H1 (cell line): ENCODE data around the gene PBLD. TPM values are rescaled to one million over a fixed set of nuclear protein-coding genes. Genes with fewer than 3 reads are reported as not detected.

Source experiments
- CTCF ChIA-PET: fragments of 300-600 bp; sonication (Branson Sonifier 250); formaldehyde crosslinking; loops from one replicate; lab custom pipeline; 2021; ENCODE audit not compliant: partially characterized antibody; lab: Charles Lee
- POLR2A ChIA-PET: fragments of 300-600 bp; sonication (Branson Sonifier 250); formaldehyde crosslinking; loops from one replicate; lab custom pipeline; 2021; ENCODE audit warnings: inconsistent platforms; ENCODE audit not compliant: partially characterized antibody; lab: Charles Lee
- DNase-seq, 2 experiments: peaks; one replicate each; pipeline versions ENCODE4 v3.0.0 to v3.0.0-alpha.2; 2010 to 2022; ENCODE audit warnings: low spot score in 2 of 2, low read depth in 1 of 2, mixed read lengths in 1 of 2
- FAIRE-seq: peaks from 2 replicates; lab custom pipeline; 2011; peaks lifted over from hg19 to GRCh38; lab: Jason Lieb, UNC
- H2AFZ ChIP-seq: 2 replicates; pipeline ENCODE4 v1.8.1; 2012; ENCODE audit warnings: low read length, inconsistent platforms
- H2AK5ac ChIP-seq: 2 replicates; pipeline ENCODE4 v1.6.1; 2013; ENCODE audit warnings: low read depth, low read length
- H2BK120ac ChIP-seq: replicated peaks from 2 replicates; pipeline ENCODE3; 2013; ENCODE audit warnings: low read depth, low read length, inconsistent platforms
- H2BK12ac ChIP-seq: 2 replicates; pipeline ENCODE4 v1.6.1; 2013; ENCODE audit warnings: low read depth, low read length
- H2BK15ac ChIP-seq: 2 replicates; pipeline ENCODE4 v1.6.1; 2013; ENCODE audit warnings: low read length
- H2BK20ac ChIP-seq: 2 replicates; pipeline ENCODE4 v1.6.1; 2013; ENCODE audit warnings: low read length
- H2BK5ac ChIP-seq: 2 replicates; pipeline ENCODE4 v1.6.1; 2013; ENCODE audit warnings: low read depth, low read length
- H3K14ac ChIP-seq: 2 replicates; pipeline ENCODE4 v1.6.1; 2013; ENCODE audit warnings: inconsistent platforms; ENCODE audit not compliant: insufficient read length
- H3K18ac ChIP-seq: 2 replicates; pipeline ENCODE4 v1.6.1; 2013; ENCODE audit warnings: low read length; ENCODE audit errors: extremely low read depth
- H3K23ac ChIP-seq: 2 replicates; pipeline ENCODE4 v1.6.1; 2013; ENCODE audit warnings: inconsistent platforms; ENCODE audit not compliant: insufficient read length
- H3K23me2 ChIP-seq: 2 replicates; pipeline ENCODE4 v1.6.1; 2013; ENCODE audit warnings: low read depth, low read length
- H3K27ac ChIP-seq: 2 replicates; pipeline ENCODE4 v1.6.1; 2011; ENCODE audit warnings: low read depth, low read length, inconsistent platforms
- H3K27me3 ChIP-seq, 4 experiments: replicated peaks in 1 of 4; 1 replicate in 1 of 4; 2 replicates in 3 of 4; pipeline versions ENCODE4 v1.6.1 to v1.8.1; 2011 to 2013; ENCODE audit warnings: low read length in 3 of 4, mild to moderate bottlenecking in 3 of 4, inconsistent platforms in 2 of 4, mixed read lengths in 2 of 4, moderate library complexity in 1 of 4; ENCODE audit not compliant: control insufficient read depth in 3 of 4, insufficient read depth in 3 of 4; ENCODE audit errors: extremely low read depth in 1 of 4
- H3K36me3 ChIP-seq, 4 experiments: 2 replicates each; pipeline versions ENCODE4 v1.6.1 to v1.8.1; 2011 to 2013; ENCODE audit warnings: mild to moderate bottlenecking in 4 of 4, low read length in 3 of 4, moderate library complexity in 2 of 4, control low read depth in 1 of 4, inconsistent platforms in 1 of 4; ENCODE audit not compliant: insufficient read depth in 4 of 4, control insufficient read depth in 2 of 4
- H3K4ac ChIP-seq: replicated peaks from 2 replicates; pipeline ENCODE3; 2013; ENCODE audit warnings: low read length, low read depth, mixed read lengths, inconsistent platforms; ENCODE audit not compliant: insufficient read length
- H3K4me1 ChIP-seq, 4 experiments: replicated peaks in 1 of 4; 1 replicate in 1 of 4; 2 replicates in 3 of 4; pipeline versions ENCODE4 v1.6.1 to v1.8.1; 2011 to 2013; ENCODE audit warnings: low read length in 3 of 4, inconsistent platforms in 2 of 4, mixed read lengths in 1 of 4; ENCODE audit not compliant: insufficient read depth in 4 of 4, control insufficient read depth in 3 of 4
- H3K4me2 ChIP-seq, 2 experiments: 2 replicates each; pipeline versions ENCODE4 v1.6.1 to v1.8.1; 2011 to 2013; ENCODE audit warnings: low read depth in 2 of 2, low read length in 2 of 2, control low read depth in 1 of 2, inconsistent platforms in 1 of 2, mild to moderate bottlenecking in 1 of 2; ENCODE audit not compliant: insufficient read depth in 1 of 2
- H3K4me3 ChIP-seq, 4 experiments: fragments of 200-600, 300-600 bp in 1 of 4; sonication (generic), shearing (Covaris generic), sonication (Bioruptor Twin) in 1 of 4; 2 replicates each; pipeline versions ENCODE4 v1.5.1 to v1.8.1; 2011 to 2016; ENCODE audit warnings: low read length in 4 of 4, low read depth in 3 of 4, control low read depth in 2 of 4, inconsistent platforms in 2 of 4, mild to moderate bottlenecking in 2 of 4, mixed read lengths in 1 of 4, moderate library complexity in 1 of 4; ENCODE audit not compliant: insufficient read depth in 2 of 4; ENCODE audit errors: extremely low read depth in 1 of 4
- H3K56ac ChIP-seq: replicated peaks from 2 replicates; pipeline ENCODE3; 2013; ENCODE audit warnings: low read depth, mild to moderate bottlenecking, mixed read lengths, low read length, inconsistent platforms; ENCODE audit not compliant: insufficient read length
- H3K79me1 ChIP-seq: 2 replicates; pipeline ENCODE4 v1.6.1; 2013; ENCODE audit warnings: low read depth, low read length, control low read depth
- H3K79me2 ChIP-seq, 2 experiments: 2 replicates each; pipeline versions ENCODE4 v1.6.1 to v1.8.1; 2012 to 2013; ENCODE audit warnings: low read length in 2 of 2, mild to moderate bottlenecking in 2 of 2, inconsistent platforms in 1 of 2; ENCODE audit not compliant: insufficient read depth in 2 of 2, control insufficient read depth in 1 of 2
- H3K9ac ChIP-seq, 4 experiments: replicated peaks in 1 of 4; 1 replicate in 1 of 4; 2 replicates in 3 of 4; pipeline versions ENCODE4 v1.6.1 to v1.8.1; 2011 to 2013; ENCODE audit warnings: low read depth in 3 of 4, low read length in 3 of 4, control low read depth in 2 of 4, mild to moderate bottlenecking in 2 of 4, moderate library complexity in 2 of 4, inconsistent platforms in 1 of 4; ENCODE audit errors: extremely low read depth in 1 of 4
- H3K9me3 ChIP-seq, 2 experiments: 2 replicates each; pipeline versions ENCODE4 v1.6.1 to v1.8.1; 2012 to 2013; ENCODE audit warnings: mild to moderate bottlenecking in 2 of 2, moderate library complexity in 2 of 2, control low read depth in 1 of 2, inconsistent platforms in 1 of 2, low read depth in 1 of 2, low read length in 1 of 2, mixed read lengths in 1 of 2; ENCODE audit not compliant: insufficient read depth in 2 of 2
- H4K20me1 ChIP-seq, 2 experiments: replicated peaks in 1 of 2; 2 replicates each; pipeline versions ENCODE3 to v1.8.1; 2011 to 2013; ENCODE audit warnings: inconsistent platforms in 2 of 2, low read length in 2 of 2, mild to moderate bottlenecking in 1 of 2; ENCODE audit not compliant: insufficient read depth in 2 of 2, control insufficient read depth in 1 of 2
- H4K5ac ChIP-seq: 2 replicates; pipeline ENCODE4 v1.6.1; 2013; ENCODE audit warnings: low read length, low read depth, mixed read lengths, inconsistent platforms; ENCODE audit not compliant: insufficient read length
- H4K8ac ChIP-seq: 2 replicates; pipeline ENCODE4 v1.8.0; 2013; ENCODE audit warnings: mild to moderate bottlenecking, moderate library complexity, low read length, inconsistent platforms; ENCODE audit not compliant: insufficient read depth; ENCODE audit errors: extremely low read depth
- H4K91ac ChIP-seq: replicated peaks from 2 replicates; pipeline ENCODE3; 2013; ENCODE audit warnings: low read length, mixed read lengths, inconsistent platforms; ENCODE audit not compliant: insufficient read length
- CHD2 ChIP-seq: IDR thresholded peaks from 2 replicates; pipeline ENCODE4 v1.6.1; 2012; ENCODE audit warnings: low read length, improper control_type of control experiment
- E2F6 ChIP-seq: IDR thresholded peaks from 2 replicates; pipeline ENCODE4 v1.6.1; 2012; ENCODE audit warnings: inconsistent platforms
- GTF2F1 ChIP-seq: IDR thresholded peaks from 2 replicates; pipeline ENCODE4 v1.6.1; 2012; ENCODE audit warnings: low read depth, low read length, improper control_type of control experiment, borderline replicate concordance
- HDAC6 ChIP-seq: IDR thresholded peaks from one replicate; pipeline ENCODE4 v1.7.1; 2012; ENCODE audit warnings: low read depth, mild to moderate bottlenecking, inconsistent platforms, low read length, moderate library complexity
- KDM1A ChIP-seq: fragments of 200-600, 300-600 bp; sonication (generic); IDR thresholded peaks from 2 replicates; pipeline ENCODE4 v1.7.1; 2016; ENCODE audit warnings: mild to moderate bottlenecking, low read length, borderline replicate concordance
- POLR2A ChIP-seq, 2 experiments: IDR thresholded peaks; 1 replicate in 1 of 2; 2 replicates in 1 of 2; pipeline ENCODE4 v1.6.1; 2011; ENCODE audit warnings: low read depth in 2 of 2, low read length in 2 of 2, mild to moderate bottlenecking in 2 of 2; ENCODE audit errors: control extremely low read depth in 1 of 2
- polyA plus RNA-seq, 7 experiments: library from polyadenylated mRNA; depleted of rRNA in 3 of 7; stranded (reverse) in 5 of 7; unstranded in 2 of 7; fragments of >200 nt in 5 of 7; fragments of 200-250 nt in 2 of 7; gene quantifications; 1 replicate in 5 of 7; 2 replicates in 1 of 7; 4 replicates in 1 of 7; pipeline versions ENCODE4 v1.2.1 to v1.2.3, GENCODE V29; 2011 to 2013; ENCODE audit warnings: missing spikeins in 2 of 7, mixed read lengths in 2 of 7
- total RNA-seq: library from RNA; stranded (reverse); fragmentation: NEBNext Ultra II Directional; extraction: Animal tissue kit (Norgen Biotek cat#: 25700); gene quantifications from 2 replicates; pipeline ENCODE4 v1.2.1, GENCODE V29; 2021

PBLD gene
- total and polyA plus RNA-seq, 2 of the 8 experiments (the other 6 are each of a cell fraction or from before 2014, with no cell fraction given), result 0.56 to 2.0 TPM

- H3K79me1 ChIP-seq, result no peaks in the 10 kb centered on the region; the same call in 1 of the 2 replicates
- DNase-seq, result no peak
- H2AK5ac ChIP-seq, result no peak overlapping the region
- H3K23ac ChIP-seq, result no peak overlapping the region
- H3K4ac ChIP-seq, result no peak overlapping the region
- H4K91ac ChIP-seq, result no peak overlapping the region
- H4K20me1 ChIP-seq, result no peaks in the 10 kb centered on the region
- H3K27ac ChIP-seq, result no peak overlapping the region
- H3K79me2 ChIP-seq, result no peaks in the 10 kb centered on the region
- ChIA-PET POLR2A (interaction anchor here (1.2 to 1.7 kb wide), 3 partner anchors 90 to 98 kb away, joined by 3 to 7 read pairs (median 4); partner anchors contain the start of genes HNRNPH3 and PBLD), CTCF (interaction anchor here (0.9 to 1.8 kb wide), 3 partner anchors 12 to 23 kb away, joined by 3 to 6 read pairs (median 3); no protein-coding TSS in a partner anchor)
- no peaks in the 10 kb centered on the region for H3K36me3 ChIP-seq
- no peak overlapping the region for H2BK12ac ChIP-seq
- no peak overlapping the region for H4K5ac ChIP-seq
- no peak for FAIRE-seq
- no peak overlapping the region for H3K56ac ChIP-seq
- H3K27me3 ChIP-seq, result peaks cover 0 to 5% (median 3%) of the 10 kb centered on the region in 4 experiments; a peak in 4 of 7 replicates
- H3K4me1 ChIP-seq, result peaks cover 0 to 5% (median 0%) of the 10 kb centered on the region in 4 experiments; a peak in 3 of 7 replicates
- no peak overlapping the region for H2BK20ac ChIP-seq
- TF ChIP-seq E2F6 (no peak), POLR2A (IDR thresholded peaks at IDR 0.05; ENCODE audit: control extremely low read depth in 1 of 2, low read depth in 2 of 2, low read length in 2 of 2) (no peak), KDM1A (no peak), CHD2 (no peak), GTF2F1 (no peak), HDAC6 (no peak)
- no peak overlapping the region for H4K8ac ChIP-seq
- H2BK5ac ChIP-seq, result no peak overlapping the region
- no peak overlapping the region for H2BK15ac ChIP-seq
- H3K9me3 ChIP-seq, result no peaks in the 10 kb centered on the region
- no peak overlapping the region for H2AFZ ChIP-seq
- no peak overlapping the region for H3K4me3 ChIP-seq
- no peak overlapping the region for H3K4me2 ChIP-seq
- no peak overlapping the region for H2BK120ac ChIP-seq
- no peak overlapping the region for H3K9ac ChIP-seq
- no peak overlapping the region for H3K18ac ChIP-seq
- H3K14ac ChIP-seq, result no peak overlapping the region
- peaks cover 8% of the 10 kb centered on the region for H3K23me2 ChIP-seq
Measured at GRCh38 chr10:68235581-68235980, 97.1 kb downstream of the PBLD start.
